Heart left ventricle (tissue), 13 donors: ENCODE data around the gene IFNGR2.

Experiments used
- CTCF ChIP-seq, 12 donors: fragments of 200-600 bp; sonication (generic) in 4 of 12; IDR thresholded peaks; one replicate each; pipeline versions ENCODE4 v1.5.0 to v1.8.0; 2018 to 2022; ENCODE audit warnings: antibody characterized with exemption in 12 of 12, mild to moderate bottlenecking in 5 of 12
- POLR2A ChIP-seq, 2 donors: fragments of 450-650 bp; IDR thresholded peaks; one replicate each; pipeline ENCODE4 v1.6.1; 2017; ENCODE audit warnings: antibody characterized with exemption in 2 of 2, mild to moderate bottlenecking in 2 of 2, moderate library complexity in 2 of 2
- donor health status: ischemic (EF 13 %, LVEDD 7.1; RV severe dilation, severe dysfunction).
- donor health status: DM: no; HTN: yes; CAD: no.
- donor health status: DM: no; HTN: no; CAD: no.
- donor health status: ischemic (EF 25% LVEDD 6.9; RV normal size, moderate dysfunction).
- donor health status: ischemic (EF 25% LVEDD 5.7; RV mildly dilated, moderate dysfunction).
- donor health status: ischemic (EF 35%, LVEDD 5.7; RV mildly dilated, moderate dysfunction).
- donor health status: nonischemic (EF 11% LVEDD 7.7; RV severe dilation, severe dysfunction).
- donor health status: DM: yes; HTN: yes; CAD: no.
- donor health status: PGD.
- donor health status: ischemic (EF 29% LVEDD 5.4; RV normal size, mild dysfunction).
- donor health status: nonischemic (EF 23%, LVEDD 6.1; RV moderate dilation, normal function).

GRCh38 chr21:33427051-33427450 is 23.8 kb downstream of the IFNGR2 start:
- no peak for TF ChIP-seq CTCF (IDR thresholded peaks at IDR 0.05)
- no peak for TF ChIP-seq POLR2A (IDR thresholded peaks at IDR 0.05)
